ENCODE measurements around the gene NHSL2. TPM values are rescaled to one million over a fixed set of nuclear protein-coding genes. Genes with fewer than 3 reads are reported as not detected.

Gene NHSL2
- total RNA-seq, 1 donor from 2014 or later, result 13.0 TPM

DNA sequence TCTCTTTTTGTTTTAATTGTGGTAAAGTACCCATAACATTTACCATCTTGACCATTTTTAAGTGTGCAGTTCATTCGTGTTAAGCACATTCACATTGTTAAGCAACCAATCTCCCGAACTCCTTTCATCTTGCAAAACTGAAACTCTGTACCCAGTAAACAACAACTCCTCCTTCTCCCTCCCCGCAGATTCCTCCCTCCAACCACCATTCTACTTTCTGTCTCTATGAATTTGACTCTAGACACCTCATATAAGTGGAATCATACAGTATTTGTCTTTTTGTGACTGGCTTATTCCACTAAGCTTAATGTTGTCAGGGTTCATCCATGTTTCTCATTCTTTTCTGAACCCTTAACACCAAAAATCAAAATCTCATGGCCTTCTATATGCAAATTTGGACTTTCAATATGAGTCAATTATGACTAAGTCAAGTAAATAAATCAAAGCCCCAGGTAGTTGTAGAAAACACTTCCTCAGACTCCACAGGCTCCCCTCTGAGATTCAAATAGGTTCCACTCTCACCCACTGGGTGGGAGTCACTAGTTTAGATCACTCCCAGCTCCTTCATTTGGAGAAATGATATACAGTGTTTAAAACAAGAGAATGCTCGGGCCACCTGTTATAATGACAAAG, 230.8 kb downstream of the NHSL2 start:
- no peak overlapping the region for H3K27ac ChIP-seq (ENCODE audit: low read depth, low read length)
- no peaks in the 10 kb centered on the region for H3K4me1 ChIP-seq (ENCODE audit: insufficient read depth, low read length)
- Mint-ChIP-seq H3K36me3 (ENCODE audit: low read depth, unreplicated experiment) (peaks cover 16% of the 10 kb centered on the region), H3K27ac (ENCODE audit: unreplicated experiment) (no peak overlapping the region), H3K4me1 (ENCODE audit: low read depth, unreplicated experiment) (no peaks in the 10 kb centered on the region), H3K4me3 (ENCODE audit: unreplicated experiment) (no peak overlapping the region), H3K9me3 (ENCODE audit: unreplicated experiment) (no peaks in the 10 kb centered on the region), H3K27me3 (ENCODE audit: low read depth, unreplicated experiment) (no peaks in the 10 kb centered on the region)
- H4K20me1 ChIP-seq (ENCODE audit: insufficient read depth, low read length), result no peaks in the 10 kb centered on the region
- no peaks in the 10 kb centered on the region for H3K36me3 ChIP-seq (ENCODE audit: insufficient read depth, low read length)
- no peak overlapping the region for H3K4me3 ChIP-seq (ENCODE audit: insufficient read depth, low read depth, low read length)
- no peak for TF ChIP-seq EZH2 (IDR thresholded peaks at IDR 0.05; ENCODE audit: insufficient read depth, low read length)
- TF ChIP-seq, protein P1, sequence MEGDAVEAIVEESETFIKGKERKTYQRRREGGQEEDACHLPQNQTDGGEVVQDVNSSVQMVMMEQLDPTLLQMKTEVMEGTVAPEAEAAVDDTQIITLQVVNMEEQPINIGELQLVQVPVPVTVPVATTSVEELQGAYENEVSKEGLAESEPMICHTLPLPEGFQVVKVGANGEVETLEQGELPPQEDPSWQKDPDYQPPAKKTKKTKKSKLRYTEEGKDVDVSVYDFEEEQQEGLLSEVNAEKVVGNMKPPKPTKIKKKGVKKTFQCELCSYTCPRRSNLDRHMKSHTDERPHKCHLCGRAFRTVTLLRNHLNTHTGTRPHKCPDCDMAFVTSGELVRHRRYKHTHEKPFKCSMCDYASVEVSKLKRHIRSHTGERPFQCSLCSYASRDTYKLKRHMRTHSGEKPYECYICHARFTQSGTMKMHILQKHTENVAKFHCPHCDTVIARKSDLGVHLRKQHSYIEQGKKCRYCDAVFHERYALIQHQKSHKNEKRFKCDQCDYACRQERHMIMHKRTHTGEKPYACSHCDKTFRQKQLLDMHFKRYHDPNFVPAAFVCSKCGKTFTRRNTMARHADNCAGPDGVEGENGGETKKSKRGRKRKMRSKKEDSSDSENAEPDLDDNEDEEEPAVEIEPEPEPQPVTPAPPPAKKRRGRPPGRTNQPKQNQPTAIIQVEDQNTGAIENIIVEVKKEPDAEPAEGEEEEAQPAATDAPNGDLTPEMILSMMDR (IDR thresholded peaks at IDR 0.05; ENCODE audit: insufficient read depth, low read depth, low read length), result no peak
- H3K79me2 ChIP-seq (ENCODE audit: insufficient read depth, low read length), result no peaks in the 10 kb centered on the region
- no peaks in the 10 kb centered on the region for H3K9me3 ChIP-seq (ENCODE audit: insufficient read depth, low read depth, low read length)
- H2AFZ ChIP-seq (ENCODE audit: low read depth, low read length), result no peak overlapping the region
- no peaks in the 10 kb centered on the region for H3K27me3 ChIP-seq (ENCODE audit: insufficient read depth, low read length)
- DNase-seq (ENCODE audit: low read depth) (no peak), FAIRE-seq (peak; percentile 65)
- no peak overlapping the region for H3K4me2 ChIP-seq (ENCODE audit: low read length)
- H3K9ac ChIP-seq (ENCODE audit: low read length), result no peak overlapping the region

DNA sequence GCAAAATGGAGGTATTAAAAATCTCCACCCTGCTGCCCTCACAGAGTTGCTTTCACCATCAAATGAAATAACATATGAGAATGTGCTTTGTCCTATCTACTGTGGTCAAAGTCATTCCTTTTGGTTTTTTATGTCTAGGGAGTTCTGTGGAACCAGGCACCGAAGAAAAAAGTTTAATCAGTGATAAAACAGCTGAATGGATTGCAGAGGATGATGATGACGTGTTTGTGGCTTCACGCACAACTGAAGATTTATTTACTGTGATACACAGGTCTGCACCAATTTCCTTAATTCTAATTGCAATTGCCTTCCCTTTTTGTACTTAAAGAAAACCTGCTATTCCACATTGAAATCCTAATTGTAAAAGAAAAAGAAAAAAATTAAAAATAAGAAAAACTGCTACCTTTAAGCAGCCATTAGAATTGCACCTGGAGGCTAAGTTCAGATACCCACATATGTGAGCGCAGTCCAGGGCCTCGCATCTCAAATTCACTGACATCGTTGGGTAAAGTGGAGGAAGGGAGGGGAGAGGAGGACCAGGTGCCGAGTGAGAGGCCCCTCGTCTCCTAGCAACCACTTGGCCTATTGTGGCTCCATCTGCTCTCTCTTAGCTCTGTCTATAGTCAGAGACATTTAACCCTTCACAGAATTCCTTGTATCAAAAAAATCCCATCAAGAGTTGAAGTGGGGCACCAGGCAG, 231.6 kb downstream of the NHSL2 start:
- Histone ChIP-seq H3K4me2 (ENCODE audit: low read length) (no peak overlapping the region), H2AFZ (ENCODE audit: low read depth, low read length) (no peak overlapping the region), H4K20me1 (ENCODE audit: insufficient read depth, low read length) (no peaks in the 10 kb centered on the region), H3K36me3 (ENCODE audit: insufficient read depth, low read length) (no peaks in the 10 kb centered on the region), H3K4me1 (ENCODE audit: insufficient read depth, low read length) (no peaks in the 10 kb centered on the region), H3K9me3 (ENCODE audit: insufficient read depth, low read depth, low read length) (no peaks in the 10 kb centered on the region), H3K9ac (ENCODE audit: low read length) (no peak overlapping the region), H3K79me2 (ENCODE audit: insufficient read depth, low read length) (no peaks in the 10 kb centered on the region), H3K27me3 (ENCODE audit: insufficient read depth, low read length) (no peaks in the 10 kb centered on the region), H3K27ac (ENCODE audit: low read depth, low read length) (no peak overlapping the region), H3K4me3 (ENCODE audit: insufficient read depth, low read depth, low read length) (no peak overlapping the region)
- TF ChIP-seq EZH2 (IDR thresholded peaks at IDR 0.05; ENCODE audit: insufficient read depth, low read length), result no peak
- H3K4me3 Mint-ChIP-seq (ENCODE audit: unreplicated experiment), result no peak overlapping the region
- H3K4me1 Mint-ChIP-seq (ENCODE audit: low read depth, unreplicated experiment), result no peaks in the 10 kb centered on the region
- peaks cover 16% of the 10 kb centered on the region for H3K36me3 Mint-ChIP-seq (ENCODE audit: low read depth, unreplicated experiment)
- no peak overlapping the region for H3K27ac Mint-ChIP-seq (ENCODE audit: unreplicated experiment)
- no peaks in the 10 kb centered on the region for H3K9me3 Mint-ChIP-seq (ENCODE audit: unreplicated experiment)
- DNase-seq (ENCODE audit: low read depth) (peak; percentile 57), FAIRE-seq (no peak)
- no peaks in the 10 kb centered on the region for H3K27me3 Mint-ChIP-seq (ENCODE audit: low read depth, unreplicated experiment)

DNA sequence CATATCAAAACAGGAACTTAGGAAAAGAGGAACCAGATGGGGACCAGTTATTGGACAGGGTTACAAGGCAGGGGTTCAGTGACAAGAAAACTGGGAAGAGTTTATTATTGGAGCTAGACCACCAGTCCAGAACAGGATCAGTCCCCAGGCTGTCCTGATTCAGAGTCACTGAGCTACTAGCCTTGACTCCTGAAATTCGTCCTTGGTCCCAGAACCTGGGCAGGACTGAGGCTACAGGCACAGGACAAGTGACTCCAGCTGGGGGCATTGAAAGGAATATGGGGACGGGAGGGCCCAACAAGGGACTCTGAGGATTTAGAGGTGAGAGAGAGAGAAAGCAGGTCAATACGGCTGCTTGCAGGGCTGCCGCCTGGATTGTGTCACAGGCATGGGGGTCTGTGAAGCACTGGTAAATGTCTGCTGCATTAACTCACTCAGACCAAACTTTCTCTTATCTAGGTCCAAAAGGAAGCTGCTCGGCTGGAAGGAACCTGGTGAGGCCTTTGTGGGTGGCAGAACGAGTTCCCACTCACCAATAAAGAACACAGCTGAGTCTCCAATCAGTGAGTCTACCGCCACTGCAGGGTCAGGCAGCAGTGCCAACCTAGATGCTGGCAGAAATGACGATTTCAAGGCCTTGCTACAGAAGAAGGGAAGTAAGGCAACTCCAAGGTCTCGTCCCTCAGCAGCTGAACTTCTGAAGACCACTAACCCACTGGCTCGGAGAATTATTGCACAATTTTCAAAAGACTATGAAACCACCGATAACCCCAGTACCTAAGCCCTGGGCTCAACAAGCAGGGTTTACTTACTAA, 232.4 kb downstream of the NHSL2 start:
- no peaks in the 10 kb centered on the region for H3K9me3 Mint-ChIP-seq (ENCODE audit: unreplicated experiment)
- no peak overlapping the region for H3K4me3 ChIP-seq (ENCODE audit: insufficient read depth, low read depth, low read length)

More for the DNA sequence above, 232.4 kb downstream of the NHSL2 start:
- no peaks in the 10 kb centered on the region for H3K27me3 Mint-ChIP-seq (ENCODE audit: low read depth, unreplicated experiment)
- no peak overlapping the region for H3K4me3 Mint-ChIP-seq (ENCODE audit: unreplicated experiment)
- Histone ChIP-seq H3K9me3 (ENCODE audit: insufficient read depth, low read depth, low read length) (no peaks in the 10 kb centered on the region), H3K4me1 (ENCODE audit: insufficient read depth, low read length) (no peaks in the 10 kb centered on the region), H3K4me2 (ENCODE audit: low read length) (no peak overlapping the region), H3K9ac (ENCODE audit: low read length) (no peak overlapping the region), H3K79me2 (ENCODE audit: insufficient read depth, low read length) (no peaks in the 10 kb centered on the region), H4K20me1 (ENCODE audit: insufficient read depth, low read length) (no peaks in the 10 kb centered on the region), H3K27ac (ENCODE audit: low read depth, low read length) (no peak overlapping the region), H2AFZ (ENCODE audit: low read depth, low read length) (no peak overlapping the region), H3K27me3 (ENCODE audit: insufficient read depth, low read length) (no peaks in the 10 kb centered on the region), H3K36me3 (ENCODE audit: insufficient read depth, low read length) (no peaks in the 10 kb centered on the region)
- H3K27ac Mint-ChIP-seq (ENCODE audit: unreplicated experiment), result no peak overlapping the region
- peaks cover 16% of the 10 kb centered on the region for H3K36me3 Mint-ChIP-seq (ENCODE audit: low read depth, unreplicated experiment)
- no peaks in the 10 kb centered on the region for H3K4me1 Mint-ChIP-seq (ENCODE audit: low read depth, unreplicated experiment)
- FAIRE-seq (peak; percentile 84), DNase-seq (ENCODE audit: low read depth) (no peak)
- TF ChIP-seq, protein P1 (IDR thresholded peaks at IDR 0.05; ENCODE audit: insufficient read depth, low read depth, low read length), result no peak
- no peak for TF ChIP-seq EZH2 (IDR thresholded peaks at IDR 0.05; ENCODE audit: insufficient read depth, low read length)
